ENCODE data around the gene SPESP1. TPM values are rescaled to one million over a fixed set of nuclear protein-coding genes. Genes with fewer than 3 reads are reported as not detected.

SPESP1 gene
- total and polyA plus RNA-seq, 5 donors from 2014 or later = 0.33 to 3.8 (median 0.97) TPM; not detected in 1

GRCh38 chr15:68993276-68993675 is 63.0 kb downstream of the SPESP1 start:
- peaks cover 0 to 2% (median 0%) of the 10 kb centered on the region in 7 donors for H3K9me3 Mint-ChIP-seq
- Histone ChIP-seq H3K27ac (ENCODE audit: insufficient read depth, low read length, poor library complexity, severe bottlenecking) (no peak overlapping the region), H3K9me3 (ENCODE audit: control insufficient read depth in 2 of 2, low read length in 2 of 2) (no peaks in the 10 kb centered on the region), H3K27me3 (ENCODE audit: control insufficient read depth, insufficient read depth, low read length) (no peaks in the 10 kb centered on the region), H3K36me3 (ENCODE audit: control insufficient read depth, insufficient read depth, low read length) (no peaks in the 10 kb centered on the region), H3K4me3 (ENCODE audit: low read depth, low read length) (no peak overlapping the region), H3K4me1 (ENCODE audit: control insufficient read depth, insufficient read depth, low read length, poor library complexity, severe bottlenecking) (no peaks in the 10 kb centered on the region)
- no peaks in the 10 kb centered on the region for H3K4me1 Mint-ChIP-seq
- DNase-seq (no peak), ATAC-seq (ENCODE audit: low read depth in 2 of 2) (no peak)
- H3K27me3 Mint-ChIP-seq = peaks cover 5% of the 10 kb centered on the region
- no peaks in the 10 kb centered on the region for H3K36me3 Mint-ChIP-seq
- no peak overlapping the region for H3K4me3 Mint-ChIP-seq
- no peak overlapping the region for H3K27ac Mint-ChIP-seq

- H3K36me3 ChIP-seq (ENCODE audit: control insufficient read depth, insufficient read depth, low read length) = no peaks in the 10 kb centered on the region
- no peak overlapping the region for H3K4me3 ChIP-seq (ENCODE audit: low read depth, low read length)
- Mint-ChIP-seq H3K4me1 (no peaks in the 10 kb centered on the region), H3K9me3 (peaks cover 0 to 2% (median 0%) of the 10 kb centered on the region in 7 donors), H3K36me3 (no peaks in the 10 kb centered on the region), H3K27me3 (peaks cover 5% of the 10 kb centered on the region), H3K27ac (no peak overlapping the region), H3K4me3 (no peak overlapping the region)
- H3K4me1 ChIP-seq (ENCODE audit: control insufficient read depth, insufficient read depth, low read length, poor library complexity, severe bottlenecking) = no peaks in the 10 kb centered on the region
- no peak for DNase-seq
- no peak overlapping the region for H3K27ac ChIP-seq (ENCODE audit: insufficient read depth, low read length, poor library complexity, severe bottlenecking)
- no peaks in the 10 kb centered on the region for H3K9me3 ChIP-seq (ENCODE audit: control insufficient read depth in 2 of 2, low read length in 2 of 2)
- ATAC-seq (ENCODE audit: low read depth in 2 of 2) = no peak
- no peaks in the 10 kb centered on the region for H3K27me3 ChIP-seq (ENCODE audit: control insufficient read depth, insufficient read depth, low read length)
Measured at GRCh38 chr15:68994149-68994548, 63.8 kb downstream of the SPESP1 start.

GRCh38 chr15:68994981-68995761 is 64.8 kb downstream of the SPESP1 start:
- Histone ChIP-seq H3K4me3 (ENCODE audit: low read depth, low read length) (no peak overlapping the region), H3K36me3 (ENCODE audit: control insufficient read depth, insufficient read depth, low read length) (no peaks in the 10 kb centered on the region), H3K4me1 (ENCODE audit: control insufficient read depth, insufficient read depth, low read length, poor library complexity, severe bottlenecking) (no peaks in the 10 kb centered on the region), H3K27ac (ENCODE audit: insufficient read depth, low read length, poor library complexity, severe bottlenecking) (no peak overlapping the region), H3K27me3 (ENCODE audit: control insufficient read depth, insufficient read depth, low read length) (no peaks in the 10 kb centered on the region), H3K9me3 (ENCODE audit: control insufficient read depth in 2 of 2, low read length in 2 of 2) (no peaks in the 10 kb centered on the region)
- no peak for ATAC-seq (ENCODE audit: low read depth in 2 of 2)
- Mint-ChIP-seq H3K36me3 (no peaks in the 10 kb centered on the region), H3K27ac (no peak overlapping the region), H3K27me3 (peaks cover 5% of the 10 kb centered on the region), H3K9me3 (peaks cover 0 to 2% (median 0%) of the 10 kb centered on the region in 7 donors), H3K4me3 (no peak overlapping the region), H3K4me1 (no peaks in the 10 kb centered on the region)
- no peak for DNase-seq

Other genes starting within 250 kb of the SPESP1 start
- 89.4 TPM for gene ANP32A, start 109.6 kb upstream of the SPESP1 start, total RNA-seq
- gene ANP32A, start 109.6 kb upstream of the SPESP1 start, polyA plus RNA-seq = 100 to 1,000 TPM in 1 of 4 donors, 10 to 100 TPM in 3; 71.4 to 104 (median 88.0) TPM
- not detected for gene NOX5, start 84.2 kb downstream of the SPESP1 start, total RNA-seq
- not detected for gene NOX5, start 84.2 kb downstream of the SPESP1 start, polyA plus RNA-seq
- gene GLCE, start 230.1 kb downstream of the SPESP1 start, total RNA-seq = 12.7 TPM
- gene GLCE, start 230.1 kb downstream of the SPESP1 start, polyA plus RNA-seq = 10 to 100 TPM; 17.0 to 23.4 (median 20.2) TPM